ENCODE results near the gene LTBR.
A peak's percentile ranks its signal among the peaks of the same experiment; 100 is the strongest.

DNA sequence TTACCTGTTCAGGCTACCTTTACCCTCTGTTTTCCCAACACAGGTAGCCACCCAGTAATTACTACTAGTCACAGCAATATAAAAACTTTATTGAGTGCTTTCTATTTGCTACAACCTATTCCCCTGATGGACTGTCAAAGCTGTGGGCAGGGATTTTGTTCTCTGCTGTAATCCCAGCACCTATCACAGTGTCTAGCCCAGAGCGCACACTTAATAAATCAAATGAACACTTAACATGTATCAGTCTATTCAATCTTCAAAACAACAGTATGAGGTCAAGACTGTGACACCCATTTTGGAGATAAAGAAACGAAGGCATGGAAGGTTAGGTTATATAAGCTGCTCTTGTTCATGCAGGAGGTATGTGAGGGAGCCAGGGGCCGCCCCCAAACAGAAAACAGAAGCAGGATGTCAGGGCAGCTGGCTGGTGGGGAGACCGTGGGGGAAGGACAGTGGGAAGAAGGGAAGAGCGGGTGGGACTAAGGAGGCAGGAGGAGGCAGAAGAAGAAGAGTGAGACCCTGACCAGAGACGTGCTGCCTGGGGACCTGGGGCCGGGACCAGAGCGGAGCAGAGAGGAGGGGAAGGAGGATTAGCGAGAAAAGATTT lies 43.8 kb upstream of the LTBR start:
- TF ChIP-seq, protein P1, sequence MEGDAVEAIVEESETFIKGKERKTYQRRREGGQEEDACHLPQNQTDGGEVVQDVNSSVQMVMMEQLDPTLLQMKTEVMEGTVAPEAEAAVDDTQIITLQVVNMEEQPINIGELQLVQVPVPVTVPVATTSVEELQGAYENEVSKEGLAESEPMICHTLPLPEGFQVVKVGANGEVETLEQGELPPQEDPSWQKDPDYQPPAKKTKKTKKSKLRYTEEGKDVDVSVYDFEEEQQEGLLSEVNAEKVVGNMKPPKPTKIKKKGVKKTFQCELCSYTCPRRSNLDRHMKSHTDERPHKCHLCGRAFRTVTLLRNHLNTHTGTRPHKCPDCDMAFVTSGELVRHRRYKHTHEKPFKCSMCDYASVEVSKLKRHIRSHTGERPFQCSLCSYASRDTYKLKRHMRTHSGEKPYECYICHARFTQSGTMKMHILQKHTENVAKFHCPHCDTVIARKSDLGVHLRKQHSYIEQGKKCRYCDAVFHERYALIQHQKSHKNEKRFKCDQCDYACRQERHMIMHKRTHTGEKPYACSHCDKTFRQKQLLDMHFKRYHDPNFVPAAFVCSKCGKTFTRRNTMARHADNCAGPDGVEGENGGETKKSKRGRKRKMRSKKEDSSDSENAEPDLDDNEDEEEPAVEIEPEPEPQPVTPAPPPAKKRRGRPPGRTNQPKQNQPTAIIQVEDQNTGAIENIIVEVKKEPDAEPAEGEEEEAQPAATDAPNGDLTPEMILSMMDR (IDR thresholded peaks at IDR 0.05) = no peak
- peak; percentile 48 to 73 for TF ChIP-seq POLR2A (IDR thresholded peaks at IDR 0.05)

Measured in adrenal gland (tissue), 5 donors.